ENCODE results near the gene KHDC4.
"Not testable (repeated sequence)": the region's sequence is repeated elsewhere in the genome, so short reads cannot be mapped to it uniquely, and the experiment has no call there.

Gene KHDC4

DNA sequence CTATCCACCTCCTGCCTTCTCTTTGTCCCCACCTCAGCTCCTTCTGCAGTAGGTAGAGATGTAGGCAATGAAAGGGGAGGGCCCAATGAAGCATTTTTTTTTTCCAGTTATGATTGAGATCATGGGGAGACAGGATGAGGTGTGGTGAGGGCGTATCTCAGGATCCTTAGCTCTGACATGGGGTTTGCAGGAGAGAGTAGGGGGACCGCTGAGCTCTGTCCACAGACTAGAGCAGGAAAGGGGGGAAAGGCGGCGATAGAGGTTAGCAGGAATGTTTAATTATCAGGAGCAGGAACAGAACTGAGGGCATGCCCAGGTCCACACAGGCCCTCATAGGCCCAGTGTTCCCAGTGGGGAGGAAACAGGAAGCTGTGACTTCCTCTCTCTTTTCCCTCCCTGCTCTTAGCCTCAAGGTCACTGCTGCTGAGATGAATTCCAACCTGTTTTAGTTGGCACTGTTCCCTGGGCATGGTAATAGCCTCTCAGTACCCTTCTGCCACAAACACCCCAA is 6.3 kb upstream of the KHDC4 start:
- DNase-seq, result peak; percentile 63

DNA sequence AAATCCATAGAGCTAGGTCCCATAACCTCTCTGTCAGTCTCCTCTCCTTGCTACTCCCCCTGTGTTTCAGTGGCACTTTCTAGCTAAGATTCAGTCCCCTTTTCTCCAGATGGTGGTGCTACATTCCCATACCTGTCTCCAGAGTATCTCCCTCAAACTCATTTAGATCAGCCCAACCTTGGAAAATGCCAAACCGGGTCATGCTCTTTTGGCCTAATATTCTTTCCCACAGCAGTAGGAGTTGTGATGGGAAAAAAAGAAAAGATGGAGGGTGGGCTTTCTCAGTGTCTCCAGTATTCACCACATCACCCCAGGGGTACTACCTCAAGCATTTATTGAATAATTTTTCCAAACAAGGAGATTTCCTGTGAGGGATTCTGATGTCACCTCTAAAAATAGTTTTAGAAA is 4.0 kb upstream of the KHDC4 start:
- peak; percentile 25 for DNase-seq

DNA sequence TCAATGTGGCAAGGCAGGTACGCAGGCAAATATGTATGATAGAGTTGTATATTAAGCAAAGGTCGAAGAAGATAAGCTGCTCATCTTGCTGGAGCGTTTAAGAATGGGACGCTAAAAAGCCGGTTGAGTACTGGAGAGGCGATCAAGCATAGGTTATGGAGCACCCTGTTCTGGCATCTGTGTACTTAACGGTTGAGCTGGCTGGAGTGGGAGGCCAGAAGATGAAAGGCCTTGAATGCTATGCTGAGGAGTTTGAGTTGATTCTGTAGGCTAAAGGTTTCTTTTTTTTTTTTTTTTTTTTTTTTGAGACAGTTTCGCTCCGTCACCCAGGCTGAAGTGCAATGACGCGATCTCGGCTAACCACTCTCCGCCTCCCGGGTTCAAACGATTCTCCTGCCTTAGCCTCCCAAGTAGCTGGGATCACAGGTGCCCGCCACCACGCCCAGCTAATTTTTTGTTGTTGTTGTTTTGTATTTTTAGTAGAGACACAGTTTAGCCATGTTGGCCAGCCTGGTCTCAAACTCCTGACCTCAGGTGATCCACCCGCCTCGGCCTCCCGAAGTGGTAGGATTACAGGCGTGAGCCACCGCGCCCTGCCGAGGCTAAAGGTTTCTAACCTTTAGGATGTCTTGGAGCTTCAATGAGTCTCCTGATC is 850 bp upstream of the KHDC4 start:
- peak; percentile 14 for DNase-seq

DNA sequence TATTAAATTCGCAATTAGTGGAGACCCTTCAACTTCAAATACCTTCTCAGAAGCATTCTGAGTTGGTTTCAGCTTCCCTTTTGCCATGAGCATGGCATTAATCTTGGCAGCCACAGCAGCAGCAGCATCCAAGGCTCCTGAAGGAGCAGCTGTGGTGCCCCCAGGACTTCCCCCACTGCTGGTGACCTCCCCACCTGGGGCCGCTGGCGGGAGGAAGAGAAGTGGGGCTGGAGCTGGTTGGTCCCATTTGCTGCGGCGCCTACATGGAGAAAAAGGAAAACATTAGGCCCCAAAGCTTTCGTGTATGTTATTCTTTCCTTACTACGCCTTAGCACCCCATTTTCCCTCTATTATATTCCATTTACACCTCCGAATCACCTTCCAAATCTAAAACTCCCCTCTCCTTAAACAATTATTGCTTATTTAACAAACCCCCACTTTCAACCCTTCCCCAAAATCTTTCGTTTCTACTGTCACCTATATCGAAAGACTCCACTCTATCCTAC is 569 bp downstream of the KHDC4 start:
- DNase-seq, result no peak

- DNase-seq, result no peak
Observed at GRCh38 chr1:155932487-155932886, 1.7 kb downstream of the KHDC4 start.

DNA sequence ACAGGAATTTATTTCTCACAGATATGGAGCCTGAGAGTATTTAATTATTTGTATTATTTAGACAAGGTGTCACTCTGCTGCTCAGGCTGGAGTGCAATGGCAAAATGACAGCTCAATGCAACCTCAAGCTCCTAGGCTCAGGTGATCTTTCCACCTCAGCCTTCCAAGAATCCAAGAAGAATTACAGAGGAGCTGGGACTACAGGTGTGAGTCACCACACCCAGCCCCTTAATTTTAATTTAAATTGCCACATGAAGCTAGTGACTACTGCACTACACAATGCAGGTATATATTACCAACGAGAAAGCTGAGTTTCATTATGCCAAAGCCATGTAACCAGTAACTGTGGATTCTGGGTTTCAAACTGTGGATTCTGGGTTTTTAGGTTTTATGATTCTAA is 2.1 kb downstream of the KHDC4 start:
- DNase-seq, result no peak

- DNase-seq, result no peak
Observed at GRCh38 chr1:155931332-155932038, 2.7 kb downstream of the KHDC4 start.

DNA sequence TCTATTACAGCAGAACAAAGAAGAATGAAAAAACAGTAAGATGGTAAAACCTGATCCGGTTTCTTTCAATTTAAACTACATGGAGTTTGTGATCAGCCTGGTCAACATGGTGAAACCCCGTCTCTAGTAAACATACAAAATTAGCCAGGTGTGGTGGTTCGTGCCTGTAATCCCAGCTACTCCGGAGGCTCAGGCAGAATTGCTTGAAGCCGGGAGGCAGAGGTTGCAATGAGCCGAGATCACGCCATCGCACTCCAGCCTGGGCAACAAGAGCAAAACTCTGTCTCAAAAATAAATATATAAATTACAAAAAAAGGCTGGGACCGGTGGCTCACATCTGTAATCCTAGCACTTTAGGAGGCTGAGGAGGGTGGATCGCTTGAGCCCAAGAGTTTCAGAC is 3.5 kb downstream of the KHDC4 start:
- not testable (repeated sequence) for DNase-seq

DNA sequence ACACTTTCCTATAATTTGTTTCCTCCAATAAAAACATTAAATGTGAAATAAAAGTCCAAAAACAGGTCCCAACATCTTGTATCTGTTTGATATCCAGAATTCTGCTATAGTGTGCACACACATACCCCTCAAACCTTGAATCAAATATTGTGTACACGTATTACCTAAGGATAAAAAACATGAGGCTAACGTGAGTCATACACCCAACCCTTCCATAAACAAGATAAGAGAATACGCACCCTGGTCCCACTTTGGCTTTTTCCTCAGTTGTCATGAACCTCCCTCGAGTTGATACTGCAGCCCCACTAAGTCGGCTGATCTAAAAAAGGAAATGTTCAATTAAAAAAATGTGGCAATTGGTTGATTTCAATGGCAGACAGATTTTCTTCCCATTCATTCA is 5.2 kb downstream of the KHDC4 start:
- DNase-seq, result no peak

GRCh38 chr1:155925506-155925905 is 8.7 kb downstream of the KHDC4 start:
- no peak for DNase-seq

GRCh38 chr1:155920717-155921116 is 13.5 kb downstream of the KHDC4 start:
- DNase-seq, result no peak

DNA sequence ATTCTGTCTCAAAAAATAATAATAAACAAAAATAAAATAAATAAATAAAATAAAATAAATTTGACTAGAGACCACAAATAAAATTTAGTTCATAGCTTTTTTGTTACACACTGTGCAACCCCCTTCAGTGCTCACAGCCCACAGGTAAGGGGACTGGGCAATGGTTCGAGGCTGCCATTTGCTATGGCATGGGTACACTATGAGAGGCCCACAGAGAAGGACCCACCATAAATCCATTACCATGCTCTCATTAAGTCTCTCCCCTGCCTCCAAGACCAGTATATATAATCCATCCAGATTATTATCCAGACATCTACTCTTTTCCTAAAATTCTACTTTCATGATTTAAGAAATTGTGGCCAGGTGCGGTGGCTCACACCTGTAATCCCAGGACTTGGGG is 14.4 kb downstream of the KHDC4 start:
- no peak for DNase-seq

DNA sequence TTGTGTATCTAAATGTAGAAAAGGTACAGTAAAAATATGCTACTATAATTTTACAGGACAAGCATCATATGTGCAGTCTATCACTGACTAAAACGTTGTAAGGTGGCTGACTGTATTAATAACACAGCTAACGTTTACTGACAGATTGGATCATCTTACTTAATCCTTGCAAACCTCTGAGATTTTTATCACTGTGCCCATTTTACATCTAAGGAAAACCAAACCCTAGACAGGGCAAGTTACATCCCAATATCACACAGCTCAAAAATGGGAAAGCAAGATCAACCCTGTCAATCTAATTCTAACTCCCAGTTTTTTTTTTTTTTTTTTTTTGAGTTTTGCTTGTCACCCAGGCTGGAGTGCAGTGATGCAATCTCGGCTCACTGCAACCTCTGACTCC is 15.6 kb downstream of the KHDC4 start:
- no peak for DNase-seq

DNA sequence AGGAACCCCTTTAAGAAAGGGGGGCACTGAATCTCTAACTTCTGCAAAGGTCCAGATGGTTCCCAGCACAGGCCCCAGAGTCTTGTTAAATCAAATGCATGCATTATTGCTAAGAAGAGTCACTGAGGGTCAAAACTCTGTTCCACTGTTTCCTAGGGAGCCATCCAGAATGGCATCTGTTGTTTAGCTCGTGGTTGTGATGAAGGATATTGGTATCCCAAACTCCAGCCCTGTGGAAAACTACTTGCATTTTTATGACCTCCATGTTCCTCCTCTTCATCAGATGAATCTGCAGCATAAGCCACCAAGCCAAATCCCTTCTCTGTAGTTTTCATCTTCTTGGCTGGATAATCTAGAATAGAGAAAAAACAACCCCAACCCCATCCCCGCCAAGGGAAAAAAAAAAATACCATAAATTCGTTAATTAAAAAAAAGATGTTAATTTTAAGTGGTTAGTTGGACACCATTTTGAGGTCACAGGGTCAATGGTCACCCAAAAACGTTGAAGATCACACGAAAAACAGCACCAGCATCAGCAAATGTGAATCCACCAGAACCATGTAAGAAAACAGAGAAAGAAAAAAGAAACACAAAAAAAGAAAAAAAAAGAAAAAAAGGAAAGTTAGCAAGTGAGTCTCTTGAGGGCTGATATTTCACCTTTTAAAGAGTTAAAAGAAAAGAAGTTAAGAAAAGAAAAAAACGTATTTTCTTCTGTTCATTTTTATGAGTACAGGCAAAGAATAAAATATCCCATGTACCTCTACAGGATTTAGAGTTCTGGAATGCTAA is 20.1 kb downstream of the KHDC4 start:
- DNase-seq, result no peak

DNA sequence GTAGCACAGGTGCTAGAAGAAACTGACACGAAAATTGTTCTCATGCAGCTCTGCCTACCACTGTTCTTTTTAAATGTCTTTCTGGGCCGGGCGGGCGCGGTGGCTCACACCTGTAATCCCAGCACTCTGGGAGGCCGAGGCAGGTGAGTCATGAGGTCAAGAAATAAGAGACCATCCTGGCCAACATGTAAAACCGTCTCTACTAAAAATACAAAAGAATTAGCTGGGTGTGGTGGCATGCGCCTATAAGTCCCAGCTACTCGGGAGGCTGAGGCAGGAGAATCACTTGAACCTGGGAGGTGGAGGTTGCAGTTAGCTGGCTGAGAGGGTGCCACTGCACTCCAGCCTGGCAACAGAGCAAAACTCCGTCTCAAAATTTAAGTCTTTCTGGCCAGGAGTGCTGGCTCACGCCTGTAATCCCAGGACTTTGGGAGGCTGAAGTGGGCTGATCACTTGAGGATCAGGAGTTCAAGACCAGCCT is 22.1 kb downstream of the KHDC4 start:
- no peak for DNase-seq

- DNase-seq, result no peak
Observed at GRCh38 chr1:155911156-155912055, 22.8 kb downstream of the KHDC4 start, which contains the start of gene RIT1. TSS of gene RIT1 (minus strand) at chr1:155911349. CDS start at chr1:155910761, 588 bp downstream.

DNA sequence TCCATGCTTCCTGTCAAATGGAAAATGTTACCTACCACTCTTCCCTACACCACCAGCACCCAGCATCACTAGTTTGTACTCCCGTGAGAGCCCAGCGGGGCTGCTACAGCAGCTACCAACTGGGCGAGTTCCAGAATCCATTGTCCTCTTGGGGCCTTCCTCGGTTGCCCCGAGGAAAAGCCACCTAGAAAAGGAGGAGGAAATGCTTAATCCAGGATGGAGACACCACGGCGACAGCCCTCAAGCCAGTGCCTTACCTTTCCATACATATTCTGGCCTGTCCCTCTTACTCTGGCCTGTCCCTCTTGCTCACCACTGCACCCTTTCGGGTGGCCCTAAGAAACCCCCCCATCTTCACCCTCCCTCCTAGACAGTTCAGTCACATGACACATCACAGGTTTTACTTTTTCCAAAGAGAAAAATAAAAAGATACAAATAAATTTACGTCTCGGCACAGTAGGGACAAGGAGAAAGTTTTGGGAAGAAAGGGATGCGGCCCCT is 23.5 kb downstream of the KHDC4 start:
- no peak for DNase-seq

- DNase-seq, result no peak
Observed at GRCh38 chr1:155909894-155910293, 24.3 kb downstream of the KHDC4 start.

DNA sequence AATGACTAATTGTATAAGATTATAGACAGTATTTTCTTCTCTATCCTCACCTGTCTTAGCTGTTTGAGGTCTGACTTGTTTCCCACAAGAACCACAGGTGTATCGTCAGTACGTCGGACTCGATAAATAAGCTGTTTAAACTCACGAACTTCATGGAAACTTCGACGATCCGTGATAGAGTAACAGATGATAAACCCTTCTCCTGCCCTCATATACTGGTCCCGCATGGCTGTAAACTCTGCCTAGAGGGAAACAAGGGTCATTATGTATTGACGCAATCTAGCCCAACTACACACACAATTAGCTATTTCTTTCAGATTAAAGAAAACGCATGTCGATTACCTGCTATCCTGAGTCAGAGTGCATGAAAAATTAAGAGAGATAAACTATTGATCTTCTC is 30.0 kb downstream of the KHDC4 start:
- DNase-seq, result no peak

GRCh38 chr1:155900161-155900560 is 34.1 kb downstream of the KHDC4 start:
- DNase-seq, result no peak

- DNase-seq, result no peak
Observed at GRCh38 chr1:155899683-155900082, 34.5 kb downstream of the KHDC4 start.

- no peak for DNase-seq
Observed at GRCh38 chr1:155898888-155899287, 35.3 kb downstream of the KHDC4 start.
